Epithelial cell of proximal tubule (primary cell): Measurements from ENCODE around the gene RAE1. TPM values are rescaled to one million over a fixed set of nuclear protein-coding genes. Genes with fewer than 3 reads are reported as not detected.

Experiments
- DNase-seq: peaks from one replicate; pipeline ENCODE4 v3.0.0-alpha.2; 2011; ENCODE audit warnings: low read depth
- H3K4me3 ChIP-seq: 2 replicates; pipeline ENCODE4 v1.5.1; 2011; ENCODE audit warnings: low read depth, mild to moderate bottlenecking, low read length
- CTCF ChIP-seq: conservative IDR thresholded peaks from 2 replicates; pipeline ENCODE4 v1.5.1; 2012; ENCODE audit warnings: low read depth, mild to moderate bottlenecking, low read length
- total RNA-seq: library from RNA; depleted of rRNA; stranded (reverse); fragments of >200 nt; gene quantifications from 2 replicates; pipeline ENCODE4 v1.2.3, GENCODE V29; 2015

RAE1 gene
- total RNA-seq, 1 donor from 2014 or later: 74.3 TPM

- no peak for TF ChIP-seq CTCF
- H3K4me3 ChIP-seq: no peak overlapping the region
- DNase-seq: no peak
These were observed 32.6 kb downstream of the RAE1 start for GRCh38 chr20:57383447-57384347.

DNA sequence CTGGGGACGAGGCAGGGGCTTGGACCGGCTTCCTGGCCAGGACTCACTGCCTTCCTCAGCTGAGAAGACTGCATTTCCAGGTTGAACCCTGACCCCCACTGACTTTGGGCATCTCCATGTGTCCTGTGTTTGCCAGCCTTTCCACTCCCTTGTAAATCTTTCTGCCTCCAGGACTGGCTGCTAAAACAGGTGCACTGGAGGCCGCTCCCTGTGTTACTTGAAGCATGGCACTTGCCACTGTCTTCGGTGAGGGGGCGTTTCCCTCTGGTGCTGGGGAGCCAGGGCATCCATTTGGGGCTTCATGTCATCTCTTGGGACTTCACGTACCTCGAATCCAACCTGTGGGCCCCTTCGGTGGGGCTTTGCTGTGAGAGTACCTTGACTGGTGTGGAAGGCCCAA is 33.4 kb downstream of the RAE1 start:
- no peak overlapping the region for H3K4me3 ChIP-seq
- DNase-seq: no peak
- no peak for TF ChIP-seq CTCF

- no peak for DNase-seq
- no peak overlapping the region for H3K4me3 ChIP-seq
- TF ChIP-seq CTCF: no peak
These were observed 34.1 kb downstream of the RAE1 start for GRCh38 chr20:57384953-57385761.

- no peak for DNase-seq
- no peak overlapping the region for H3K4me3 ChIP-seq
- TF ChIP-seq CTCF: no peak
These were observed 34.9 kb downstream of the RAE1 start for GRCh38 chr20:57385940-57386339.

DNA sequence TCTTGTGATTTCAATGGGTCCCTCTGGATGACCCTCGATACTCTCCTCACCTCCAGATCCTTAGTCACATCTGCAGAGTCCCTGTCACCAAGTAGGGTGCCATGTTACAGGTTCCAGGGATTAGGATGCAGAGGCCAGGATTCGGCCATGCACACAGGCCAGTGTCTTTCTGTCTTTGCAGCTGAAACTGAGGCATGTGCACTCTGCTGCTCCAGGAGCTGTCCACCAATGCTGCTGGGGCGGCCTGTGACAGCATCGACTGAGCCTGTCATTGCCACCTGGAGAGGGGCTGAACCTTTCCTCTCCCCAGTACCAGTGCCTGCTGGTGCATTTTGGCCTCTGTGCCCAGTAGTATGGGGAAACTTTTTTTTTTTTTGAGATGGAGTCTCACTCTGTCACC is 35.7 kb downstream of the RAE1 start:
- no peak overlapping the region for H3K4me3 ChIP-seq
- no peak for TF ChIP-seq CTCF
- no peak for DNase-seq

DNA sequence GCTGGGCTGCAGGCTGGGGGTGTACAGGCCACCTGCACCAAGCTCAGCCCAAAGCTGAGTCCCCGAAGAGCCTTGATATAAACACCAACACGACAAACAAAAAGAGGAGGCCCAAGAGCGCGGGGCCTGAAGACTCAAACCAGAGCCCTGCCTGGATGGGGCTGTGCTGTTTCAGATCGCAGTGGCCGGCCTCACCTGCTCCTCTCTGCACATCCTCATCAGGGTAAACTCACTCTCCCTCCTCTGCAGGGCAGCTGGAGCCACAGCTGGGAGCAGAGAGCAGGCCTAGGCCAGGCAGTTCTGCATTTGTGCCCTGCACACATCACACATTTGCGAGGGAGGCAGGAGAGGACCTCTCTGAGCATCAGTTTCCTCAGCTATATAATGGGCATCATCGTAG is 36.4 kb downstream of the RAE1 start:
- DNase-seq: no peak
- no peak overlapping the region for H3K4me3 ChIP-seq
- TF ChIP-seq CTCF: no peak
